ENCODE measurements around the gene ADCY1.

ADCY1 gene

GRCh38 chr7:45650404-45651394, 76.5 kb downstream of the ADCY1 start:
- no peak for DNase-seq (ENCODE audit: low read depth, low spot score)

- no peak for DNase-seq (ENCODE audit: low read depth, low spot score)
Observed at GRCh38 chr7:45651540-45651939, 77.4 kb downstream of the ADCY1 start.

DNA sequence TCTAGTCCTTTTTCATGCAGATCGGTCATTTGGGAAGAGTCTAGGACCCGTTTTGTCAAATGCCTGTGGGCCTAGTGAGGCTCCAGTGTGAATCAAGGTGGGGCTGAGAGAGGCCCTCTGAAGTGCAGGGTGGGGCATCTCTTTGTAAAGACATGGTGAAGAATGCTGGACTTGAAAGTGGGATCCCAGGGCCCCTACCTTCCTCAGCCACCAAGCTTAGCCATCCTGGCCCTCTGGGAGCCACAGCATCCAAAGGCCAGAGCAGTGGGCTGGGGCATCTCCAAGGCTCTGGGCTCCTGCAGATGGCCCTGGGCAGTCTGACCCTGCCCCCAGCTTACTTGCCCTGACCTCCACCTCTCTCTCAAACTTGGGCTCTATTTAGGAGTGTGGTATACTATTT, 78.5 kb downstream of the ADCY1 start:
- DNase-seq (ENCODE audit: low read depth, low spot score): no peak

GRCh38 chr7:45653209-45653907, 79.2 kb downstream of the ADCY1 start:
- no peak for DNase-seq (ENCODE audit: low read depth, low spot score)

- DNase-seq (ENCODE audit: low read depth, low spot score): no peak
Observed at GRCh38 chr7:45654341-45654740, 80.2 kb downstream of the ADCY1 start.

DNA sequence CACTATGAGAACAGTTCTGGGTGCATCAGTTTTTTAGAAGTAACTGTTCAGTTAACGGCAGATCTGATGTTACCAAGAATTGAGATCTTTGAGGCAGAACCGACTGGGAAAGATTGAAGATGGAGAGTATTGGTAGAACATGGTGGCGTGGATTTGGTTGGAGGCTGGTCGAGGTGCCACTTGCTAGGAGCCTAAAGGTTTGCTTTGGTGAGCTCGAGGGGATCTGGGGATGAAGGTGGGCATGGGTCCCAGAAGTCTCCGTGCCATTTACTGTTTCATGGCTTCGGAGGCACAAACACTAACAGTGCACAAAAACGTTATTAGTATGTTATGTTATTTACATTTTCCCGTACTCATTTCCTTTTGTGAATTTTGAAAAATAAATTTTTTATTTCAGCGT, 81.4 kb downstream of the ADCY1 start:
- DNase-seq (ENCODE audit: low read depth, low spot score): no peak

DNA sequence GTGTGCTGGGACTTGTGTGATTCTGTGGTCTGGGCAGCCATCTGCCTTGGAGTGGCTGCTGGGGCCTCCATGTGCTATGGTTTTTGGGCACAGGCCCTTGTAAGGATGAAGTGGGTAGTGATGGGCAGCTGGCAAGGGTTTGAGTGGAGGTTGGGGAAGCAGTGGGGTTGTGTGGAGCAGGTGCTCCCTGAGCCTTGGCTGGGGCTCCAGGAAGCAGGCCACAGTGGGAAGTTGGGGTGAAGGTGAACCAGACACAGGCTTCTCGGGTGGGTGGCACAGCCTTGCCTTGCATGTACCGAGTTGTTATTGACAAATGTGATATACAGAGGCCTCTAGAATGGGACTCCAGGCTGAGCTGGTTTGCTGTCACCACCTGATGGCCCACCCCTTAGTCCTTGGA, 82.3 kb downstream of the ADCY1 start:
- no peak for DNase-seq (ENCODE audit: low read depth, low spot score)

DNA sequence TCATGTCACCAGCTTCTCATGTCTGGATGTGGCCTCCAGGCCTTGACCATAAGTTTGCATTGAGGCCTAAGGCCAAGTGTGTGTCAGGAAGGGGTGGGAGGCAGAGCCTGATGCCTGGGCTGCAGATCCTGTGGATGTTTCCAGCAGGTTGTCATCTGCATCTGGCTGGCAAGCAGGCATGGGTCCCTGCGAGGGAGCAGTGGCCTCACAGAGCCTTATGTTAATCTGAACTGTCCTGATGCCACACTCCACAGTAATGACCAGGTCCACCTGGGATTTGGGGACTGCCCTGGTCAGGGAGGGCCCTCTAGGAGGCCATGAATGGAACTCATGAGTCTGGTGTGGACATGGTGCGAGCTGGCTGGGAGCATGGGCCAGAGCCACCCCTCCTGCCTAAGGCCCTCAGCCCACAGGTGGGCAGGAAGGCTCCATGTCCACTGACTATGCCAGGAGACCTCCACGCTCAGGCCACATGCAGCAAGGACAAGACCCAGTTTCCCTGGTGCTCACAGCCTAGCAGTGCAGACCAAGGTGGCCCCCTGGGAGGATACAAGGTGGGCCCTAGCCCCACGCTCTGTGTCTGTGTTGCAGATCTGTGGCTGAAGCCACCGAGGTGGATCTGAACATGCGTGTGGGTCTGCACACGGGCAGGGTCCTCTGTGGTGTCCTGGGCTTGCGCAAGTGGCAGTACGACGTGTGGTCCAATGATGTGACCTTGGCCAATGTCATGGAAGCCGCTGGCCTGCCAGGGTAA, 83.1 kb downstream of the ADCY1 start:
- no peak for DNase-seq (ENCODE audit: low read depth, low spot score)

GRCh38 chr7:45657890-45658715, 83.9 kb downstream of the ADCY1 start:
- DNase-seq (ENCODE audit: low read depth, low spot score): no peak

DNA sequence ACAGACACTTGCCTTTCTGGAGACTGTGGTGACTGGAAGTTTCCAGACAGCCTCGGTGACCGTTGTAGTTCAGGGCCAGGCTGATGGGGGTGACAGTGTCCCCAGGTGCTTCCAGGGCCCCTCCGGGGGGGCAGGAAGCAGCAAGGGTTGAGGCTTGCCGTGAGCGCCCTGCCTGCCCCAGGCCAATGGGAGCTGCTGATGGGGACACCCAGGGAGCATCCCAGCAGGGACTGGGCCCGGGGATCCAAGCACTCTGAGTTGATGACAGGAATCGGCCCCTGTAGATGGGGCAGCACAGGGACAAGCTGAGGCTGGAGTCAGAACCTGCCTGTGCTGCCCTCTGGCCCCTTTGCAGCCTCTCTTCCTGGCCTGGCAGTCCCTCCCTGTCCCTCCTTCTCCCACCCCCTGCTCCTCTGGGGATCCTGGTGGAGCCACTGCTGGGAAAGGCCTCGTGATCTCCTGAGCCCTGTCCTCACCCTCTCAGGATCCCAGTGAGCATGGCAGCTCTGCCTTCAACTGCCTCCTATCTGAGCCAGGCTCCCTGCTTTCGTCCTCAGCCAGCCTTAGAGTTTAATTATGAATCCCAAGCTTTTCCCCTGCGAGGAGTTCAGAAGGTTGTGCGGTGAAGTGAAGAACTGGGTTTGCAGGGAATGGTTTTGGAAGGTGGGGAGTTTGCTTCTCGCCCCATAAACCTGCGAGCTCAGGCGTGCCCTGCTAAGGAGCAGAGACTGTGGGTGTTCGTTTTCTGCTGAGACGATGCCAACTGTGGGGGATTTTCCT, 84.7 kb downstream of the ADCY1 start:
- no peak for DNase-seq (ENCODE audit: low read depth, low spot score)

- DNase-seq (ENCODE audit: low read depth, low spot score): no peak
Observed at GRCh38 chr7:45659496-45660139, 85.5 kb downstream of the ADCY1 start.

- no peak for DNase-seq (ENCODE audit: low read depth, low spot score)
Observed at GRCh38 chr7:45660201-45660900, 86.2 kb downstream of the ADCY1 start.

DNA sequence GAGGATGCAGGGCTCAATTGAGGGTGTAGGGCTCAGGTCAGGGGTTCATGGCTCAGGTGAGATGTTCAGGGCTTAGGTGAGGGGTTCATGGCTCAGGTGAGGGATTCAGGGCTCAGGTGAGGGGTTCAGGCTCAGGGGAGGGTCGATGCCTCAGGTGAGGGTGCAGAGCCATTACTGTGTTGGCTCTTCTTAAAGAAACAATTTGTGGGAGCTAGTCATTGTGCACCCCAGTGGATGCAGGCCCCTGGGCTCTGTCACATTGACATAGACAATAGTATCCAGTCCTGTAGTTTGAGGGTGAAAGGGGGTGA, 86.7 kb downstream of the ADCY1 start:
- DNase-seq (ENCODE audit: low read depth, low spot score): no peak

DNA sequence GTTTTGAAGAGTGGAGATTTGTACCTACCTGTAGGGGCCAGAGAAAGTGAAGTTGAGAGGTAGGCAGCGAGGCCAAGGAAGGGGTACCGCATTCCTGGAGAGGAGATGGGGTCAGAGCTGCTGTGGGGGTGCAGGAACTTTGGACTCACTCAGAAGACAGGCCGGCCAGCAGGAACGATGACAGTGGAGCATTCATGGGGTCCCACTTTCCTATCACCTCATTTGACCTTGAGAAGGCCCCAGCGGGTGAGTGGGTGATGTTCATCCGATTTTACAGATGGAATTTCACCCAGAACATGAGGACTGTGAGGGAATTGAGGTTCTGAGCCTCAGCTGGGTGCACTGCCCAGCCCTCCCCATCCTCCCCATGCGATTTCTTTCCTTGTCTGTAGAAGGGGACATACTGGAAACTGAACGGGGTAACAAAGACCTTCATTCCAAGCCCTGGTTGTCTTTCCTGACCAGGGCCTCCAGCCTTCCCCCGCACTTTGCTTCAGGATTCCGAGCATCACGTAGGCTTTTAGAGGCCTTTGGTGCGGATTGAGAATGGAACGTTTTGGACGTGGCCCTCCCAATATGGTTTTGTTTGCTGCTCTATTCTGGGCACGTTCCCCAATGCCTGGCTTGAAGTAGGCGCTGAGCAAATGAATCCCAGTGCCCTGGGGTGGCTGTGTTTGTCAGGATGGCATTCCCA, 87.3 kb downstream of the ADCY1 start:
- no peak for DNase-seq (ENCODE audit: low read depth, low spot score)

- DNase-seq (ENCODE audit: low read depth, low spot score): no peak
Observed at GRCh38 chr7:45662018-45662417, 87.8 kb downstream of the ADCY1 start.

DNA sequence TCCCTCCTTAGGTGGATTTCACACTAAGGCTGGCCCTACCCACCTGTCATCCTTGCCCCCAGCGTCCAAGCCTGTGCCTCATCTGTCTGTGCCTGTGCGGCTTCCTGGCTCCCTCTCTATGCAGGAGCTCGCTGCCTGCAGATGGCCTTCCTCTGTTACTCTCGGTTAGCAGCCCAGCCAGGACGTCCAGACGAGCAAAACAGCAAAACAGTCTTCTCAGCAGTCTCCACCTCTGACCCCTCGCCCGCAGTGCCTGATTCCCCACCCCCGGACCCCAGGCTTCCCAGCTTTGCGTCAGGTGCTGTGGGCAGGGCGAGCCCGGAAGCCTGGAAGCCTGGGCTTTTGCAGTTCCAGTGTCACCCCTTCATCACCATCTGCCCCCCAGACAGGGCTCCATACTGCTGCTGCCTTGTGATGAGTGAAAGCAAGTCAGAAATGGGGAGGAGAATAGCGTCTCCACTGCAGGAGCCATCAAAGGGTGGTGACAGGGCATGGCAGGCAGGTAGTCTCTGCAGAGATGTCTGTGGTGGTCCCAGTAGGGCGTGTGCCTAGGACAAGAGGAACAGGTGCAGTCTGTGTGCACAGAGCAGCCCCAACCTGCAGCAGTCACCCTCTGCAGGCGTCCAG, 88.5 kb downstream of the ADCY1 start:
- no peak for DNase-seq (ENCODE audit: low read depth, low spot score)

GRCh38 chr7:45663167-45663921, 89.2 kb downstream of the ADCY1 start:
- DNase-seq (ENCODE audit: low read depth, low spot score): no peak

Measured in activated CD4-positive, CD25-positive, alpha-beta regulatory T cell treated with anti-CD3 and anti-CD28 coated beads, Interleukin-2, amount 50 U/mL, for 16 hours (primary cell).